OCI-LY1 (cell line): ENCODE measurements around the gene AFAP1.

Experiments used
- CTCF ChIP-seq: fragments of 200-600 bp; sonication (generic), shearing (Covaris generic); IDR thresholded peaks from 2 replicates; pipeline ENCODE4 v1.5.1; 2017; ENCODE audit warnings: mild to moderate bottlenecking, antibody characterized with exemption, low read length, moderate library complexity, mixed read lengths
- EZH2 ChIP-seq: fragments of 200-600 bp; sonication (generic), shearing (Covaris generic); IDR thresholded peaks from 2 replicates; pipeline ENCODE4 v1.8.0; 2017; ENCODE audit warnings: borderline replicate concordance, mixed run types, mild to moderate bottlenecking, antibody characterized with exemption, low read length, moderate library complexity, mixed read lengths

- TF ChIP-seq CTCF (no peak), EZH2 (no peak)
Observed at GRCh38 chr4:7804756-7805385, 134.8 kb downstream of the AFAP1 start.
